Frontal cortex (tissue), 4 donors: ENCODE data around the gene PRPS1L1. TPM values are rescaled to one million over a fixed set of nuclear protein-coding genes. Genes with fewer than 3 reads are reported as not detected.

Source experiments
- DNase-seq, 2 donors: peaks; one replicate each; pipeline ENCODE4 v3.0.0; 2012; ENCODE audit warnings: low spot score in 2 of 2
- FAIRE-seq: peaks from 2 replicates; lab custom pipeline; 2012; peaks lifted over from hg19 to GRCh38; lab: Jason Lieb, UNC
- total RNA-seq: library from RNA; depleted of rRNA; stranded (reverse); fragments of >200 nt; gene quantifications from one replicate; pipeline ENCODE4 v1.2.3, GENCODE V29; 2014
- donor health status: control.
- donor health status: control.
- donor health status: control.

PRPS1L1 gene
- total RNA-seq: not detected

GRCh38 chr7:18027628-18028027 is at the start of gene PRPS1L1:
Gene PRPS1L1, minus strand, starts transcription at chr7:18027846.
- FAIRE-seq: no peak
- DNase-seq: no peak

- FAIRE-seq: no peak
- DNase-seq: no peak
Measured at GRCh38 chr7:18076461-18076860, 48.8 kb upstream of the PRPS1L1 start.

GRCh38 chr7:18068745-18069144 is 41.1 kb upstream of the PRPS1L1 start:
- DNase-seq: no peak
- FAIRE-seq: no peak

- FAIRE-seq: no peak
- DNase-seq: no peak
Measured at GRCh38 chr7:18064242-18064838, 36.7 kb upstream of the PRPS1L1 start.

GRCh38 chr7:18063149-18063901 is 35.7 kb upstream of the PRPS1L1 start:
- FAIRE-seq (no peak), DNase-seq (no peak)

- FAIRE-seq (no peak), DNase-seq (no peak)
Measured at GRCh38 chr7:18059171-18059570, 31.5 kb upstream of the PRPS1L1 start.

GRCh38 chr7:18053941-18054340 is 26.3 kb upstream of the PRPS1L1 start:
- DNase-seq (no peak), FAIRE-seq (no peak)

GRCh38 chr7:18053177-18053928 is 25.7 kb upstream of the PRPS1L1 start:
- FAIRE-seq (peak; percentile 72), DNase-seq (no peak)

- DNase-seq (no peak), FAIRE-seq (no peak)
Measured at GRCh38 chr7:18049262-18049661, 21.6 kb upstream of the PRPS1L1 start.

GRCh38 chr7:18046601-18047000 is 19.0 kb upstream of the PRPS1L1 start:
- FAIRE-seq (no peak), DNase-seq (no peak)

GRCh38 chr7:18045171-18045570 is 17.5 kb upstream of the PRPS1L1 start:
- no peak for DNase-seq
- FAIRE-seq: no peak

- DNase-seq (no peak), FAIRE-seq (no peak)
Measured at GRCh38 chr7:18041191-18041590, 13.5 kb upstream of the PRPS1L1 start.

- FAIRE-seq: no peak
- no peak for DNase-seq
Measured at GRCh38 chr7:18040196-18040595, 12.6 kb upstream of the PRPS1L1 start.

GRCh38 chr7:18038382-18038781 is 10.7 kb upstream of the PRPS1L1 start:
- no peak for FAIRE-seq
- no peak for DNase-seq

GRCh38 chr7:18037609-18038008 is 10.0 kb upstream of the PRPS1L1 start:
- FAIRE-seq: no peak
- DNase-seq: no peak

- DNase-seq (no peak), FAIRE-seq (no peak)
Measured at GRCh38 chr7:18036783-18037182, 9.1 kb upstream of the PRPS1L1 start.

GRCh38 chr7:18030758-18031157 is 3.1 kb upstream of the PRPS1L1 start:
- no peak for DNase-seq

GRCh38 chr7:18020138-18020715 is 7.4 kb downstream of the PRPS1L1 start:
- no peak for FAIRE-seq
- no peak for DNase-seq

More at GRCh38 chr7:18030758-18031157, 3.1 kb upstream of the PRPS1L1 start:
- FAIRE-seq: no peak

- FAIRE-seq: no peak
Measured at GRCh38 chr7:18019555-18019954, 8.1 kb downstream of the PRPS1L1 start.

More at GRCh38 chr7:18019555-18019954, 8.1 kb downstream of the PRPS1L1 start:
- no peak for DNase-seq
